GM18858 (cell line): Measurements from ENCODE around the gene RORC.

ENCODE experiments used
- ATAC-seq: cut with Tn5 transposase; IDR thresholded peaks from one replicate; pipeline ENCODE4 v1.9.1; 2021; ENCODE audit not compliant: unreplicated experiment

RORC gene

GRCh38 chr1:151828921-151829320 lies 2.7 kb downstream of the RORC start:
- ATAC-seq = no peak

- ATAC-seq = no peak
These were observed 3.7 kb downstream of the RORC start for GRCh38 chr1:151827853-151828252.

DNA sequence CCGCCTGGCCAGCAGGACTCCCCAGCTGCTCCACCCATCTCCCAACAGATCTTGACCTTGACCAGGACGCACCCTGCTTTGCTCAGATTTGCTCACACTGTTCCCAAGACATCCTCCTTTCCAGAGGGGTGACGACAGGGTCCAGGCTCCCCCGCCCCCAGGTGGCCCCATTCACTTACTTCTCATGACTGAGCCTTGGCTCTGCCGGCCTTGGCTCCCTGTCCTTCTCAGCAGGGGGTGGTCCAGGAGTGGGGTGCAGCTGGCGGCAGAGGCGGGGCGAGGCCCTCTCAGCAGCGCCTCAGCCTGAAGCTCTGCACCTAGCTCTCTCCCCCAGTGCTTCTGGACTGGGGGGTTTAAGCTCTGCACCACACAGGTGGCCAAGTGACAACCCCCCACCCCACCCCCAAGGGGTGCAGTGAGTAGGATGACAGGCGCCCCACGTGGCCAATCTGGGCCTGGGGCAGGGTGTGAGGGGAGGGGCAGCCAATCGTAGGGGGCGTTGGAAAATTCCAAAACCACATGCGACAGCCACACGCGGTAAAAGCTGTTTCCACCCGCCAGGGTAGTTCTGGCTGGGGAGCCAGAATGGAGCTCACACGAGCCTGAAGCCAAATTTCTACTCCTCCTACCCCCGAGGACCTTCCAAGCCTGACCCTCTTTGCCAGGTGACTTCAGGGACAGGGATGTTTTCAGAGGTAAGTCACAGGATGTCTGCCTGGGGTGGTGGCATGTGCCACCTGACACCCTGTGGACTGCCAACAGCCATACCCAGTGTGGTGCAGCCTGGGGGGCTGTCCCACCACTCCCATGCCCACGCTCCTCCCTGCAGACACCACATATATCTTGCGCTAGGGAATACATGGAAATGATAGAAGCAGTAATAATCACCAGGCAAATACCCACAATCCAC lies 5.6 kb downstream of the RORC start:
- no peak for ATAC-seq

- no peak for ATAC-seq
These were observed 6.4 kb downstream of the RORC start for GRCh38 chr1:151825204-151825603.

DNA sequence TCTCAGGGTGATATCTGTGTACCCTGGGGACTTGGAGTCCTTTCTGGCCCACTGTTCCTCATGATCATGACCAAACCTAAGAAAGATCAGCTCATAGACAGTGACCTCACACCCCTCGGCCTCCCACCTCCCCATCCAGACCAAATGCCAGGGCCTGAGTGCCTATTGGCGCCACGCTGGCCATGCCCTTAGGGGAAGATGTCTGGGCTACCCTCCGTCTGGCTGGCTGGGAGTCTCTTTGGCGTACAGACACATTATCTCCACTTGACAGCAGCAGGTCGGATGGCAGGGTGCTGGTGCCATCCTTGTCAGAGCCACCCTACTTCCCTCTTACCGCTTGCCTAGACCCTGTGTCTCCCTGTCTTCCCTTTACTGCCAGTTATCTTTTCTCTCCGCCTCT lies 8.4 kb downstream of the RORC start:
- no peak for ATAC-seq

DNA sequence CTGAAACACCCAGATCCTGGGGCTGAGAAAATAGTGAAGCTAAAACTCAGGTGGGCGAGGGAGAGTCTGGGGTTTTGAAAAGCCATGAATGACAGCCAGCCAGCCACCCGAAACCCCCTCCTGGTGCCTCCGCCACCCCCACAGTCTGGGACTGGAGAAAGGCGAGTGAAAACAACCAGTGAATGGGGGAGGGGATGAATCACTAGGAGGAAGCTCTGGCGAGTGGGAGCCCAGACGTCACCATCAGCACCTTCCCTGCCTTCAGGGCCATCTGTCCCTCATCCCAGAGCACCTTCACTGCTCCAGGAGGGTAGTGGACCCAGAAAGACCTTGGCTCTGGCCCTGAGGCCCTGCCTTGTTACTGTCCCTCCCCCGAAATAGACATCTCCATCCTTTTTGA lies 9.2 kb downstream of the RORC start:
- no peak for ATAC-seq

DNA sequence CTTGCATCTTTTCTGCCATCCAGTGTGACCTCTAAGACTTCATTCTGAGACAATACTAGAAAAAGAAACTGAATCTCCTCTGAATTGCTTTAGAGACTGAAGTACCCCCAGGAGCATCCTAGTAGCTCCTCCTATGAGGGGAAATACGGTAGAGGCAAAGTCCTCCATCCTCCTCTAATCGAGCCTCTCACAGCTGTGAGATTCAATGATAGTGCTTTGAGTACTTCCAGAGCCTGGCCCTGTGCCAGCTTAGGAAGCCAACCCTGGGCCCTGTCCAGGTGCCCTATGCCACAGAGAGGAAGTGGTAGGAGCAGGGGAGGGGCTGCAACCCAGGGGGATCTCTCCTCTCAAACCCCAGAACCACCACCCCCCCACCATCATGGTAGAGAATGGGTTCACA lies 10.7 kb downstream of the RORC start:
- ATAC-seq = no peak

- ATAC-seq = no peak
These were observed 11.5 kb downstream of the RORC start for GRCh38 chr1:151819976-151820623.

GRCh38 chr1:151819227-151819835 lies 12.3 kb downstream of the RORC start:
- no peak for ATAC-seq

- no peak for ATAC-seq
These were observed 14.3 kb downstream of the RORC start for GRCh38 chr1:151817353-151817730.

GRCh38 chr1:151816548-151817352 lies 14.9 kb downstream of the RORC start:
- ATAC-seq = no peak

DNA sequence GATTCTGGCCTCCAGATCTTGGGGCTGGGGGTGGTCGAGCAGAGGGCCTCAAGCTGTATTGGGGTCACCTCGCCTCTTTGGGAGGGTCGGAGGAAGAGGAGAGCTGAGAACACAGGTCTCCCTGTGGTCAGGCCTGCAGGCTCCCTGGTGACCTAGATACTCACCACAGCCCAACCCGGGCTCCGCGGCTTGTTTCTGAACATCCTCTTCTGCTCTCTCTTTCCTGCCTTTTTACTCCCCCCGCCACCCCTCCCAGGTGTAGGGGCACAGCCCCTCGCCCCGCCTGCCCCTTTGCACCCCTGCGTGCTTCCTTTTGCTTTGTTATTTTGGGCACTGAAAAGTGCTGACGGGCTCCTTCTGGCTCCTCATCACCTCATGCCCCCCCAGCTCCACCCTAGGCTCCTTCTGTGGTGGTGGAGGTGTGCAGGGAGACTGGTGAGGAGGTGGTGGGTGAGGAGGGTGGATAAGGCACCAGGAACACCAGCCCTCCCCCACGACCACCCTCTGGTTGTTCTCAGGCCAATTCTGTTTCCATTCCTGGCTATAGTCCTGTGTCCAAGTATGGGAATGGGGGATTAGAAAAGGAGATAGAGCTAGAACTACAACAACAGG lies 15.8 kb downstream of the RORC start:
- no peak for ATAC-seq

- ATAC-seq = no peak
These were observed 16.5 kb downstream of the RORC start for GRCh38 chr1:151814971-151815545.

DNA sequence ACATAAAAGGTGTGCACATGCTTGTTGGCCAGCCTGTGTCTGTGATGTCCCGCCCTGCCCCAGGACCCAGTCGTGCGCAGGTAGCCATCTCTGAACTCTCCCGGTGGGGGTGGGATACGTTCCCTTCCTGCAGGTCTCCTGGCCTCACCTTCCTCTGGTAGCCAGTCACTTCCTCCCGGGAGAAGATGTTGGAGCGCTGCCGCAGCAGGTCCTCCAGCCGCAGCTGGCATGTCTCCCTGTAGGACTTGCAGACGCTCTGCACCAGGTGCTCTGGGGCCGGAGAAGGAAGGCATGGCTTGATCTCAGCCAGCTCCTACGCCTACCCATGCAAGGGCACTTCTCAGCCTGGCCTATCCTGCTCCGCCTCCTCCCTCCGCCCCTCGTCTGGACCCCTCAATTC lies 17.2 kb downstream of the RORC start:
- no peak for ATAC-seq

- ATAC-seq = no peak
These were observed 18.2 kb downstream of the RORC start for GRCh38 chr1:151813271-151813977.

DNA sequence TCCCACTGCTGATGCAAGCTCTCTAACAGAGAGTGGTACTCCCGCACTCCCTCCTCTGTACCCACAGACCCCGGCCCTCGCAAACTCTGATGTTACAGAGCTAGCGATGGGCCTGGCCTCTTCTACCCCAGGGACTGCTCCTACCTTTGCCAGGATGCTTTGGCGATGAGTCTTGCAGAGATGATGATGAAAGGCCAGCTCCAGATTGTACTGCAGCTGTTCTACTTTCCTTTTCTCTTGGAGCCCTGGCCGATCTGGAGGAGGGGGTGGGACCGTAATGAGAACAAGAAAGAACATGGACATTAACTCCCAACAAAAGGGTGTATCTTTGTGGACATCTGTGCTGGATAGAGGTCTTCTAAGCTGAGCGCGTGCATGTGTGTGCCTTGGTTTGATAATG lies 20.4 kb downstream of the RORC start:
- no peak for ATAC-seq

- ATAC-seq = no peak
These were observed 21.5 kb downstream of the RORC start for GRCh38 chr1:151809985-151810556.

DNA sequence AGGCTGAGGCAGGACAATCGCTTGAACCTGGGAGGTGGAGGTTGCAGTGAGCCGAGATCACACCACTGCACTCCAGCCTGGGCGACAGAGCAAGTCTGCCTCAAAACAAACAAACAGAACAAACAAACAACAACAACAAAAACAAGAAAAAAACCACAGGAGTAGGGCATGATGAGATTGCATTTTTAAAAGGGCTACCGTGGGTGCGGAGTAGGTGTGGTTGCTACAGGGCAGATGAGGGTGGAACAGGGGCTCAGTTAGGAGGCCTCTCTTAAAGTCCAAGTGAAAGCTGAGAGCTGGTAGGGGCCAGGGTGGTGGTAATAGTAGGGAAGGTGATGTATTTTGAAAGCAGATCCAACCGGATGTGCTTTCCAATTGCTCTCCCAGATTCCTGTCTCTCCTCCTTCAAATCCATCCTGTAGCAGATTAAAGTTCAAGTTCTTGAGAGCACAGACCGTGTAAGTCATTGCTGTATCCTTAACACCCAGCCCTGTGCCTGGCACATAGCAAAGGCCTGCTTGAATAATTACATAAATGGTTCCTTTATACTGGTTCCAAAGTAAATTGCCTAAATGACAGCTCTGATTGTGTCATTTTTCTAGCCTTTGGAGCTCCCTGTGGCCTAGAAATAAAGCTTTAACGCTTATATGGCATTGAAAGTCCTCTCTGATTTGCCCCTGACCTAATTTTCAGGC lies 22.2 kb downstream of the RORC start:
- ATAC-seq = no peak

DNA sequence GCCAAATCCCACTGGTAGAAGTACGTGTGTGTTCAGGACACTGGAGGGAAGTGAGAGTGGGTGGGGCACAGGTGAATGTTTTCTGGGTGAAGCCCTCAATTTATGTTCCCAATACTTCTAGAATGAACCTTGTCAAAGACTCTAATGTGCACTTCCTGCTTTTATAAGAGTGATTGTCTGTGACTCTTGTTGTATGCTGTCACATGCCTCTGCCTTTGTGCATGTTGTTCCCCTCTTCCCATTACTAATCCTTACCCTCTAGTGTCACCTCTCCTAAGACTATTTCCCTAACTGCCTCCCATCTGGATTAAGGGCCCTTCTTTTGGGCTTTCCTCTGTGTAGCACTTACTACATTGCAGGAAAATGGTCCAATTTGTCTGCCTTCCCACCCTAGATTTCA lies 23.8 kb downstream of the RORC start:
- no peak for ATAC-seq
